Heart left ventricle (tissue), 16 donors: ENCODE measurements around the gene KCTD5. TPM values are rescaled to one million over a fixed set of nuclear protein-coding genes. Genes with fewer than 3 reads are reported as not detected.

Experiments
- ATAC-seq, 4 donors: fragments of 200-7000 bp; cut with Tn5 transposase; one replicate each; pipeline ENCODE4 v1.9.1; 2020 to 2022; ENCODE audit warnings: moderate library complexity in 4 of 4, mild to moderate bottlenecking in 3 of 4, moderate number of reproducible peaks in 1 of 4
- DNase-seq, 5 donors: peaks; one replicate each; pipeline ENCODE4 v3.0.0-alpha.2; 2020
- H3K27ac ChIP-seq, 12 donors: fragments of 200-600 bp; sonication (generic) in 4 of 12; one replicate each; pipeline versions ENCODE4 v1.5.0 to v1.8.0; 2016 to 2022; ENCODE audit warnings: mild to moderate bottlenecking in 2 of 12
- H3K27me3 ChIP-seq, 9 donors: fragments of 200-600 bp; sonication (generic) in 2 of 9; one replicate each; pipeline versions ENCODE4 v1.5.1 to v1.8.0; 2016 to 2022; ENCODE audit warnings: mild to moderate bottlenecking in 3 of 9
- H3K36me3 ChIP-seq, 9 donors: fragments of 200-600 bp; sonication (generic) in 2 of 9; one replicate each; pipeline versions ENCODE4 v1.5.0 to v1.8.0; 2018 to 2022; ENCODE audit warnings: mild to moderate bottlenecking in 2 of 9
- H3K4me1 ChIP-seq, 12 donors: fragments of 200-600 bp; sonication (generic) in 4 of 12; one replicate each; pipeline versions ENCODE4 v1.5.0 to v1.8.0; 2016 to 2022; ENCODE audit warnings: mild to moderate bottlenecking in 3 of 12
- H3K4me3 ChIP-seq, 12 donors: fragments of 200-600 bp; sonication (generic) in 4 of 12; one replicate each; pipeline versions ENCODE4 v1.5.0 to v1.8.0; 2017 to 2022; ENCODE audit warnings: mild to moderate bottlenecking in 9 of 12, moderate library complexity in 4 of 12
- H3K9me3 ChIP-seq, 12 donors: fragments of 200-600 bp; sonication (generic) in 4 of 12; one replicate each; pipeline versions ENCODE4 v1.5.0 to v1.8.0; 2016 to 2022; ENCODE audit warnings: mild to moderate bottlenecking in 1 of 12
- POLR2A ChIP-seq, 2 donors: fragments of 450-650 bp; IDR thresholded peaks; one replicate each; pipeline ENCODE4 v1.6.1; 2017; ENCODE audit warnings: antibody characterized with exemption in 2 of 2, mild to moderate bottlenecking in 2 of 2, moderate library complexity in 2 of 2
- WGBS, 4 donors: extraction: QIAGEN DNeasy Blood & Tissue Kit in 2 of 4; methylation state at CpG; one replicate each; pipeline versions ENCODE4 v1.1.5 to v1.1.7; 2013 to 2018; 5-methylcytosine and 5-hydroxymethylcytosine counted together
- intact Hi-C, 10 donors: fragments of 100-400 bp; cut with DNase I; formaldehyde crosslinking; loops; one replicate each; pipeline versions ENCODE4 v1.11.1 to v1.14.2; 2022
- polyA plus RNA-seq, 2 donors: library from polyadenylated mRNA; stranded (reverse); fragments of 200-250 nt; gene quantifications; one replicate each; pipeline ENCODE4 v1.2.3, GENCODE V29; 2013
- total RNA-seq, 9 donors: library from RNA; depleted of rRNA in 2 of 9; stranded (reverse); fragments of >200 nt in 2 of 9; fragmentation: NEBNext Ultra II Directional in 3 of 9; extraction: Animal tissue kit (Norgen Biotek cat#: 25700) in 3 of 9; gene quantifications; one replicate each; pipeline versions ENCODE4 v1.1.0 to v1.2.4, GENCODE V29; 2016 to 2023
- TF ChIP-seq, protein P1 (sequence below), 12 donors: fragments of 200-600 bp; sonication (generic) in 4 of 12; IDR thresholded peaks; one replicate each; pipeline versions ENCODE4 v1.5.0 to v1.8.0; 2018 to 2022; ENCODE audit warnings: antibody characterized with exemption in 12 of 12, mild to moderate bottlenecking in 5 of 12
- donor health status: ischemic (EF 13 %, LVEDD 7.1; RV severe dilation, severe dysfunction).
- donor health status: healthy with polysubstance abuse.
- donor health status: DM: no; HTN: yes; CAD: no.
- donor health status: DM: no; HTN: no; CAD: no.
- donor health status: ischemic (EF 25% LVEDD 6.9; RV normal size, moderate dysfunction).
- donor health status: ischemic (EF 25% LVEDD 5.7; RV mildly dilated, moderate dysfunction).
- donor health status: healthy.
- donor health status: DM: yes; HTN: yes; CAD: no.
- donor health status: ischemic (EF 35%, LVEDD 5.7; RV mildly dilated, moderate dysfunction).
- donor health status: nonischemic (EF 11% LVEDD 7.7; RV severe dilation, severe dysfunction).
- donor health status: DM: yes; HTN: yes; CAD: no.
- donor health status: PGD.
- donor health status: ischemic (EF 29% LVEDD 5.4; RV normal size, mild dysfunction).
- donor health status: nonischemic (EF 23%, LVEDD 6.1; RV moderate dilation, normal function).

KCTD5 gene
- total and polyA plus RNA-seq, 11 donors = 6.2 to 24.3 (median 11.1) TPM

DNA sequence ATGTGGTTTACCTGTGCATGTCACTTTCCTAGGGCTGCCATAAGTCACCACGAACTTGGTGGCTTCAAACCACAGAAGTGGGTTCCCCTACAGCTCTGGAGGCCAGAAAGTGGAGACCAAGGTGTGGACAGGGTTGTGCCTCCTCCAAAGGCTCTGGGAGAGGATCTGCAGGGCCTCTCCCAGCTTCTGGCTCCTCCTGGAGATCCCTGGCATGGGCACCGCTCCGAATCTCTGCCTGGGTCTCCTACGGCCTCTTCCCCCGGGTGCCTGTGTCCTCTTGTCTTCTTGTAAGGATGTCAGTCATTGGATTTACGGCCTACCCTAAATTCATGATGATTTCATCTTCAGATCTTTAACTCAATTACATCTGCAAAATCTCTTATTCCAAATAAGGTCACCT is 67.6 kb downstream of the KCTD5 start:
- ATAC-seq (no peak), DNase-seq (no peak)
- 88 to 98% (median 94%) methylated on average over 6 of the region's 6 CpGs for WGBS, 4 donors
- H3K27ac ChIP-seq = no peak overlapping the region
- no peak overlapping the region for H3K4me3 ChIP-seq
- H3K9me3 ChIP-seq = no peaks in the 10 kb centered on the region
- TF ChIP-seq POLR2A (IDR thresholded peaks at IDR 0.05) = no peak
- TF ChIP-seq, protein P1, sequence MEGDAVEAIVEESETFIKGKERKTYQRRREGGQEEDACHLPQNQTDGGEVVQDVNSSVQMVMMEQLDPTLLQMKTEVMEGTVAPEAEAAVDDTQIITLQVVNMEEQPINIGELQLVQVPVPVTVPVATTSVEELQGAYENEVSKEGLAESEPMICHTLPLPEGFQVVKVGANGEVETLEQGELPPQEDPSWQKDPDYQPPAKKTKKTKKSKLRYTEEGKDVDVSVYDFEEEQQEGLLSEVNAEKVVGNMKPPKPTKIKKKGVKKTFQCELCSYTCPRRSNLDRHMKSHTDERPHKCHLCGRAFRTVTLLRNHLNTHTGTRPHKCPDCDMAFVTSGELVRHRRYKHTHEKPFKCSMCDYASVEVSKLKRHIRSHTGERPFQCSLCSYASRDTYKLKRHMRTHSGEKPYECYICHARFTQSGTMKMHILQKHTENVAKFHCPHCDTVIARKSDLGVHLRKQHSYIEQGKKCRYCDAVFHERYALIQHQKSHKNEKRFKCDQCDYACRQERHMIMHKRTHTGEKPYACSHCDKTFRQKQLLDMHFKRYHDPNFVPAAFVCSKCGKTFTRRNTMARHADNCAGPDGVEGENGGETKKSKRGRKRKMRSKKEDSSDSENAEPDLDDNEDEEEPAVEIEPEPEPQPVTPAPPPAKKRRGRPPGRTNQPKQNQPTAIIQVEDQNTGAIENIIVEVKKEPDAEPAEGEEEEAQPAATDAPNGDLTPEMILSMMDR (IDR thresholded peaks at IDR 0.05) = no peak
- peaks cover 4 to 26% (median 18%) of the 10 kb centered on the region in 12 donors for H3K4me1 ChIP-seq
- intact Hi-C loops = loop anchor here in 2 of 10 donors (5.0 to 10.0 kb wide), 2 partner anchors 55 to 68 kb away; partner anchors contain the start of gene KCTD5 (in 1 of the 2)
- H3K27me3 ChIP-seq = no peaks in the 10 kb centered on the region
- peaks cover 0 to 4% (median 0%) of the 10 kb centered on the region in 9 donors for H3K36me3 ChIP-seq

DNA sequence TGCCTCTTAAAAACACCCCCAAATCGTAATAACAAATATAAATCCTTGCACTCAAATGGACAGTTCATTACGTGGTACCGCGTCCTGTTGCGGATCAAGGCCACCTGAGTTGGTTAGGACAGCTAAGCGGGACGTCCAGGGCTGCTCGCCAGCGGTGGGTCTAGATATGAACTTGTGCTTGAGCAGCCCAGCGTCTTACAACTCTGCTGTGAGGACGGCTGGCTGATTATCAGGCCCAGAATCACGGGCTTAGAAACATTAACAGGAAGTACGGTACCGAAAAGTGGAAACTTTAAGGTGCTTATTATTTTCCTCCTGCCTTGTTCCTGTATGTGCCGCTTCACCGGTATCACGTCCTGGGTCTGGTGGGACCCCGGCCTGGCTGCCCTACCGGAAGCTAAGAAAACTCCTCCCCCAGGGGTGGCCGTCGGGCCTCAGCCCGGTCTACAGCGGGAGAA is 69.3 kb downstream of the KCTD5 start:
- no peak for ATAC-seq
- intact Hi-C loops = loop anchor here in 6 of 10 donors (1.0 to 10.0 kb wide), 6 partner anchors 25 to 77 kb away; partner anchors contain the start of genes ELOB (in 5 of the 6) and KCTD5 (in 1 of the 6)
- Histone ChIP-seq H3K9me3 (no peaks in the 10 kb centered on the region), H3K4me1 (peaks cover 8 to 43% (median 35%) of the 10 kb centered on the region in 12 donors), H3K27me3 (no peaks in the 10 kb centered on the region), H3K4me3 (peak overlapping the region in 11 of 12 donors; percentile 56 to 99 (median 89)), H3K36me3 (peaks cover 0 to 11% (median 4%) of the 10 kb centered on the region in 9 donors), H3K27ac (peak overlapping the region; percentile 97 to 100 (median 98))
- TF ChIP-seq, protein P1 (IDR thresholded peaks at IDR 0.05) = no peak
- TF ChIP-seq POLR2A (IDR thresholded peaks at IDR 0.05) = no peak
- 53 to 58% (median 56%) methylated on average over 23 of the region's 23 CpGs for WGBS, 4 donors
- DNase-seq = peak in 2 of 5 donors; percentile 40 to 61

DNA sequence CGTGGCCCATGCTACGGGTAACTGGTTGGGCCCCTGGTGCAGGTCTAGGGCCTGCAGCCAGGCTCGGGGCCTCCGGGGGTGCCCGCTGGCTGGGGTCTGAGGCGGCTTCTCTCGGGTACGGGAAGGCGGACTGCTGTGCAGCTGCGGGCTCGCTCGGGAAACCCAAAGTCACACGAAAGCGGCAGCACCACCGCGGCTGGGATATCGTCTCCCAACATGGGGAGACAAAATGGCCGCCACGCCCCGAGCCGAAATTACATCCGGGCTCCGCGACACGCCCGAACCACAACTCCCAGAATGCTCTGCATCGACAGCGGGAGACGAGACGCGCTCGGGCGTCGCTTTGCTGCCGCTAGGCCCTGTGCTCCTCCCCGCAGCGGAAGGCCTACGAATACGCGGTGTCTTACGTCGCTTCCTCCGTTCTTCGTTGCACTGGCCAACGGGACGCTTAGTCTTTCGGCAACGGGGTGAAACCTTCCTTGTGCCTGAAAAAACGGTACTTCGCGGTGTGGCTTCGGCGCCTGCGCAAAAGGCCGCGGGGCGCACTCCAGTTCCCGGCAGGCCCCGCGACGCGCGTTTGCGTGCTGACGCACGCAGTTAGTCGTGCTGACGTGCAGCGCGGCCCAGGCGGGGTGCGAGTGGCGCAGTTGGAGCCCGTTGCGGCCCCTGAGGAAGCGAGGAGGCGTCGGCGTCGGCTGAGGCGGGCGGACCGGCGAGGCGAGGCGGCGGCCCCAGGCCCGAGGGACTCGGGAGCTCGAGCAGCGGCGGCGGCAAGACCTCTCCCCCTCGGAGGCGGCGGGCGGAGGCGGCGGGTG is 69.9 kb downstream of the KCTD5 start, which contains the start of gene SRRM2:
Gene SRRM2, plus strand, starts transcription at position 604 of the 815 bp plus-strand sequence. CDS start 3,727 bp downstream, outside the sequence.
- intact Hi-C loops = loop anchor here in 6 of 10 donors (1.0 to 10.0 kb wide), 6 partner anchors 25 to 77 kb away; partner anchors contain the start of genes ELOB (in 5 of the 6) and KCTD5 (in 1 of the 6)
- H3K27me3 ChIP-seq = no peaks in the 10 kb centered on the region
- DNase-seq = peak; percentile 95 to 97 (median 96)
- H3K4me1 ChIP-seq = peaks cover 11 to 49% (median 41%) of the 10 kb centered on the region in 12 donors
- H3K36me3 ChIP-seq = peaks cover 0 to 16% (median 10%) of the 10 kb centered on the region in 9 donors
- H3K27ac ChIP-seq = peak within 1 kb of the TSS; percentile 97 to 100 (median 98)
- 1 to 8% (median 2%) methylated on average over 16 to 99 of the region's 99 CpGs for WGBS, 4 donors
- ATAC-seq = peak; percentile 90 to 96 (median 96)
- H3K4me3 ChIP-seq = peak within 1 kb of the TSS; percentile 56 to 99 (median 88)
- H3K9me3 ChIP-seq = no peaks in the 10 kb centered on the region
- TF ChIP-seq, protein P1 (IDR thresholded peaks at IDR 0.05) = no peak
- TF ChIP-seq POLR2A (IDR thresholded peaks at IDR 0.05) = peak; percentile 85 to 93
